ENCODE measurements around the gene LIFR. TPM values are rescaled to one million over a fixed set of nuclear protein-coding genes. Genes with fewer than 3 reads are reported as not detected.

LIFR gene
- total RNA-seq, 2 experiments from 2014 or later: 0.20 TPM; not detected in 1

GRCh38 chr5:38451074-38451725, 105.2 kb downstream of the LIFR start:
- H3K36me3 Mint-ChIP-seq (ENCODE audit: low read depth): no peaks in the 10 kb centered on the region
- H3K4me3 Mint-ChIP-seq: no peak overlapping the region
- peaks cover 24% of the 10 kb centered on the region for H3K4me1 Mint-ChIP-seq (ENCODE audit: low read depth)
- peak overlapping the region; percentile 27 for H3K27ac Mint-ChIP-seq
- intact Hi-C loops (cut with micrococcal nuclease): no loop called here
- DNase-seq: no peak
- H3K27me3 Mint-ChIP-seq (ENCODE audit: low read depth): peaks cover 68% of the 10 kb centered on the region
- CTCF ChIA-PET: interaction anchor here (4.7 kb wide), 1 partner anchor 10 kb away, joined by 27 read pairs; no protein-coding TSS in a partner anchor
- H3K9me3 Mint-ChIP-seq: no peaks in the 10 kb centered on the region

- intact Hi-C loops (cut with micrococcal nuclease): no loop called here
- Mint-ChIP-seq H3K4me3 (no peak overlapping the region), H3K27me3 (ENCODE audit: low read depth) (peaks cover 66% of the 10 kb centered on the region), H3K4me1 (ENCODE audit: low read depth) (peaks cover 24% of the 10 kb centered on the region), H3K27ac (no peak overlapping the region), H3K36me3 (ENCODE audit: low read depth) (no peaks in the 10 kb centered on the region), H3K9me3 (no peaks in the 10 kb centered on the region)
- DNase-seq: no peak
- CTCF ChIA-PET: interaction anchor here (4.7 kb wide), 1 partner anchor 9 kb away, joined by 27 read pairs; no protein-coding TSS in a partner anchor
Observed at GRCh38 chr5:38450627-38451026, 105.8 kb downstream of the LIFR start.

GRCh38 chr5:38448568-38449350, 107.7 kb downstream of the LIFR start:
- Mint-ChIP-seq H3K36me3 (ENCODE audit: low read depth) (no peaks in the 10 kb centered on the region), H3K27me3 (ENCODE audit: low read depth) (peaks cover 60% of the 10 kb centered on the region), H3K4me3 (no peak overlapping the region), H3K27ac (no peak overlapping the region), H3K4me1 (ENCODE audit: low read depth) (peaks cover 19% of the 10 kb centered on the region), H3K9me3 (no peaks in the 10 kb centered on the region)
- no peak for DNase-seq
- intact Hi-C loops (cut with micrococcal nuclease): no loop called here
- CTCF ChIA-PET: interaction anchor here (1.7 kb wide), 1 partner anchor 28 kb away, joined by 3 read pairs; no protein-coding TSS in a partner anchor

- intact Hi-C loops (cut with micrococcal nuclease): no loop called here
- H3K27me3 Mint-ChIP-seq (ENCODE audit: low read depth): peaks cover 59% of the 10 kb centered on the region
- CTCF ChIA-PET: no interaction called here
Observed at GRCh38 chr5:38447786-38448185, 108.7 kb downstream of the LIFR start.

GRCh38 chr5:38447056-38447455, 109.4 kb downstream of the LIFR start:
- peaks cover 52% of the 10 kb centered on the region for H3K27me3 Mint-ChIP-seq (ENCODE audit: low read depth)

More at GRCh38 chr5:38447786-38448185, 108.7 kb downstream of the LIFR start:
- H3K4me3 Mint-ChIP-seq: no peak overlapping the region
- no peak overlapping the region for H3K27ac Mint-ChIP-seq
- no peak for DNase-seq
- H3K9me3 Mint-ChIP-seq: no peaks in the 10 kb centered on the region
- H3K4me1 Mint-ChIP-seq (ENCODE audit: low read depth): peaks cover 10% of the 10 kb centered on the region
- no peaks in the 10 kb centered on the region for H3K36me3 Mint-ChIP-seq (ENCODE audit: low read depth)

GRCh38 chr5:38446029-38446522, 110.4 kb downstream of the LIFR start:
- H3K4me3 Mint-ChIP-seq: no peak overlapping the region
- CTCF ChIA-PET: no interaction called here
- H3K4me1 Mint-ChIP-seq (ENCODE audit: low read depth): peaks cover 4% of the 10 kb centered on the region
- peaks cover 55% of the 10 kb centered on the region for H3K27me3 Mint-ChIP-seq (ENCODE audit: low read depth)
- H3K9me3 Mint-ChIP-seq: no peaks in the 10 kb centered on the region
- DNase-seq: no peak
- no peak overlapping the region for H3K27ac Mint-ChIP-seq
- intact Hi-C loops (cut with micrococcal nuclease): no loop called here
- H3K36me3 Mint-ChIP-seq (ENCODE audit: low read depth): no peaks in the 10 kb centered on the region

More at GRCh38 chr5:38447056-38447455, 109.4 kb downstream of the LIFR start:
- Mint-ChIP-seq H3K9me3 (no peaks in the 10 kb centered on the region), H3K4me3 (no peak overlapping the region), H3K27ac (no peak overlapping the region), H3K36me3 (ENCODE audit: low read depth) (no peaks in the 10 kb centered on the region), H3K4me1 (ENCODE audit: low read depth) (peaks cover 4% of the 10 kb centered on the region)
- intact Hi-C loops (cut with micrococcal nuclease): no loop called here
- DNase-seq: no peak
- CTCF ChIA-PET: no interaction called here

- peaks cover 52% of the 10 kb centered on the region for H3K27me3 Mint-ChIP-seq (ENCODE audit: low read depth)
- intact Hi-C loops (cut with micrococcal nuclease): no loop called here
Observed at GRCh38 chr5:38445374-38446028, 110.9 kb downstream of the LIFR start.

GRCh38 chr5:38443390-38443789, 113.1 kb downstream of the LIFR start:
- CTCF ChIA-PET: no interaction called here
- Mint-ChIP-seq H3K27me3 (ENCODE audit: low read depth) (peaks cover 47% of the 10 kb centered on the region), H3K4me1 (ENCODE audit: low read depth) (no peaks in the 10 kb centered on the region), H3K4me3 (no peak overlapping the region), H3K36me3 (ENCODE audit: low read depth) (no peaks in the 10 kb centered on the region), H3K27ac (no peak overlapping the region), H3K9me3 (no peaks in the 10 kb centered on the region)
- no peak for DNase-seq
- intact Hi-C loops (cut with micrococcal nuclease): loop anchor here (5.0 kb wide), 1 partner anchor 1129 kb away; no protein-coding TSS in a partner anchor

More at GRCh38 chr5:38445374-38446028, 110.9 kb downstream of the LIFR start:
- CTCF ChIA-PET: interaction anchor here (0.8 to 1.6 kb wide), 2 partner anchors 25 to 365 kb away, joined by 3 to 4 read pairs; no protein-coding TSS in a partner anchor
- Mint-ChIP-seq H3K9me3 (no peaks in the 10 kb centered on the region), H3K36me3 (ENCODE audit: low read depth) (no peaks in the 10 kb centered on the region), H3K27ac (no peak overlapping the region), H3K4me1 (ENCODE audit: low read depth) (no peaks in the 10 kb centered on the region), H3K4me3 (no peak overlapping the region)
- DNase-seq: no peak

- no peaks in the 10 kb centered on the region for H3K4me1 Mint-ChIP-seq (ENCODE audit: low read depth)
- no peak for DNase-seq
- no peak overlapping the region for H3K4me3 Mint-ChIP-seq
- H3K9me3 Mint-ChIP-seq: no peaks in the 10 kb centered on the region
- no peak overlapping the region for H3K27ac Mint-ChIP-seq
- intact Hi-C loops (cut with micrococcal nuclease): loop anchor here (5.0 kb wide), 1 partner anchor 1130 kb away; no protein-coding TSS in a partner anchor
- peaks cover 42% of the 10 kb centered on the region for H3K27me3 Mint-ChIP-seq (ENCODE audit: low read depth)
- CTCF ChIA-PET: interaction anchor here (0.5 to 3.9 kb wide), 62 partner anchors 9 to 1477 kb away, joined by 3 to 122 read pairs (median 4); no protein-coding TSS in a partner anchor
- H3K36me3 Mint-ChIP-seq (ENCODE audit: low read depth): no peaks in the 10 kb centered on the region
Observed at GRCh38 chr5:38442247-38442573, 114.2 kb downstream of the LIFR start.

GRCh38 chr5:38441453-38442246, 114.8 kb downstream of the LIFR start:
- CTCF ChIA-PET: interaction anchor here (0.5 to 3.9 kb wide), 73 partner anchors 9 to 1477 kb away, joined by 3 to 122 read pairs (median 4); no protein-coding TSS in a partner anchor
- Mint-ChIP-seq H3K9me3 (no peaks in the 10 kb centered on the region), H3K4me3 (no peak overlapping the region), H3K27me3 (ENCODE audit: low read depth) (peaks cover 40% of the 10 kb centered on the region), H3K4me1 (ENCODE audit: low read depth) (no peaks in the 10 kb centered on the region), H3K27ac (no peak overlapping the region), H3K36me3 (ENCODE audit: low read depth) (no peaks in the 10 kb centered on the region)
- peak; percentile 92 for DNase-seq
- intact Hi-C loops (cut with micrococcal nuclease): loop anchor here (1.0 to 5.0 kb wide), 8 partner anchors 59 to 1131 kb away; no protein-coding TSS in a partner anchor

GRCh38 chr5:38438757-38439156, 117.7 kb downstream of the LIFR start:
- intact Hi-C loops (cut with micrococcal nuclease): no loop called here
- H3K36me3 Mint-ChIP-seq (ENCODE audit: low read depth): no peaks in the 10 kb centered on the region
- H3K27ac Mint-ChIP-seq: no peak overlapping the region
- H3K9me3 Mint-ChIP-seq: no peaks in the 10 kb centered on the region
- CTCF ChIA-PET: interaction anchor here (0.7 kb wide), 1 partner anchor 14 kb away, joined by 3 read pairs; no protein-coding TSS in a partner anchor
- H3K4me3 Mint-ChIP-seq: no peak overlapping the region
- no peak for DNase-seq
- H3K27me3 Mint-ChIP-seq (ENCODE audit: low read depth): peaks cover 43% of the 10 kb centered on the region
- no peaks in the 10 kb centered on the region for H3K4me1 Mint-ChIP-seq (ENCODE audit: low read depth)
